ENCODE results near the gene NUP160. TPM values are rescaled to one million over a fixed set of nuclear protein-coding genes. Genes with fewer than 3 reads are reported as not detected.

NUP160 gene
- total RNA-seq, 1 experiment from 2014 or later = 46.3 TPM

- ChIA-PET POLR2A (interaction anchor here (0.6 kb wide), 1 partner anchor 132 kb away, joined by 4 read pairs; the partner anchor contains the start of gene AGBL2), CTCF (no interaction called here)
- ATAC-seq (no peak), DNase-seq (ENCODE audit: low read depth, low spot score) (no peak)
- peaks cover 22% of the 10 kb centered on the region for H3K4me1 ChIP-seq (ENCODE audit: control insufficient read depth, insufficient read depth, low read length)
- BruUV-seq (replicated peaks) = no TSS peak
- H3K27me3 ChIP-seq (ENCODE audit: control insufficient read depth, insufficient read depth, low read length) = no peaks in the 10 kb centered on the region
- no peaks in the 10 kb centered on the region for H3K9me3 ChIP-seq (ENCODE audit: control insufficient read depth, insufficient read depth, low read depth, low read length)
- intact Hi-C loops (cut with micrococcal nuclease; ENCODE audit: unreplicated experiment) = no loop called here
- peak overlapping the region; percentile 99 for H3K27ac ChIP-seq (ENCODE audit: low read length)
- in situ Hi-C loops (cut with HindIII; ENCODE audit: low pct_unique_long_range_greater_than_20kb, low sequenced_read_pairs) = no loop called here
- TF ChIP-seq, protein P1, sequence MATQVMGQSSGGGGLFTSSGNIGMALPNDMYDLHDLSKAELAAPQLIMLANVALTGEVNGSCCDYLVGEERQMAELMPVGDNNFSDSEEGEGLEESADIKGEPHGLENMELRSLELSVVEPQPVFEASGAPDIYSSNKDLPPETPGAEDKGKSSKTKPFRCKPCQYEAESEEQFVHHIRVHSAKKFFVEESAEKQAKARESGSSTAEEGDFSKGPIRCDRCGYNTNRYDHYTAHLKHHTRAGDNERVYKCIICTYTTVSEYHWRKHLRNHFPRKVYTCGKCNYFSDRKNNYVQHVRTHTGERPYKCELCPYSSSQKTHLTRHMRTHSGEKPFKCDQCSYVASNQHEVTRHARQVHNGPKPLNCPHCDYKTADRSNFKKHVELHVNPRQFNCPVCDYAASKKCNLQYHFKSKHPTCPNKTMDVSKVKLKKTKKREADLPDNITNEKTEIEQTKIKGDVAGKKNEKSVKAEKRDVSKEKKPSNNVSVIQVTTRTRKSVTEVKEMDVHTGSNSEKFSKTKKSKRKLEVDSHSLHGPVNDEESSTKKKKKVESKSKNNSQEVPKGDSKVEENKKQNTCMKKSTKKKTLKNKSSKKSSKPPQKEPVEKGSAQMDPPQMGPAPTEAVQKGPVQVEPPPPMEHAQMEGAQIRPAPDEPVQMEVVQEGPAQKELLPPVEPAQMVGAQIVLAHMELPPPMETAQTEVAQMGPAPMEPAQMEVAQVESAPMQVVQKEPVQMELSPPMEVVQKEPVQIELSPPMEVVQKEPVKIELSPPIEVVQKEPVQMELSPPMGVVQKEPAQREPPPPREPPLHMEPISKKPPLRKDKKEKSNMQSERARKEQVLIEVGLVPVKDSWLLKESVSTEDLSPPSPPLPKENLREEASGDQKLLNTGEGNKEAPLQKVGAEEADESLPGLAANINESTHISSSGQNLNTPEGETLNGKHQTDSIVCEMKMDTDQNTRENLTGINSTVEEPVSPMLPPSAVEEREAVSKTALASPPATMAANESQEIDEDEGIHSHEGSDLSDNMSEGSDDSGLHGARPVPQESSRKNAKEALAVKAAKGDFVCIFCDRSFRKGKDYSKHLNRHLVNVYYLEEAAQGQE (IDR thresholded peaks at IDR 0.05; ENCODE audit: insufficient read depth in 1 of 2, low read depth in 2 of 2, low read length in 1 of 2) = no peak
- TF ChIP-seq TCF7L2 (IDR thresholded peaks at IDR 0.05; ENCODE audit: low read depth, low read length) = no peak
- TF ChIP-seq SIN3A (IDR thresholded peaks at IDR 0.05; ENCODE audit: borderline replicate concordance, insufficient read depth, low read depth, low read length) = no peak
- H3K36me3 ChIP-seq (ENCODE audit: control insufficient read depth, insufficient read depth, low read length) = peaks cover 11% of the 10 kb centered on the region; the same call in 1 of the 2 replicates
- peak overlapping the region; percentile 97 to 100 for H3K4me3 ChIP-seq (ENCODE audit: low read depth in 2 of 2, low read length in 2 of 2)
Measured at GRCh38 chr11:47847537-47847891, 636 bp downstream of the NUP160 start.

- ATAC-seq (no peak), DNase-seq (ENCODE audit: low read depth, low spot score) (no peak)
- H3K4me3 ChIP-seq (ENCODE audit: low read depth in 2 of 2, low read length in 2 of 2) = peak overlapping the region; percentile 97 to 100
- no peaks in the 10 kb centered on the region for H3K9me3 ChIP-seq (ENCODE audit: control insufficient read depth, insufficient read depth, low read depth, low read length)
- ChIA-PET POLR2A (no interaction called here), CTCF (no interaction called here)
- TF ChIP-seq TCF7L2 (IDR thresholded peaks at IDR 0.05; ENCODE audit: low read depth, low read length) (no peak), SIN3A (IDR thresholded peaks at IDR 0.05; ENCODE audit: borderline replicate concordance, insufficient read depth, low read depth, low read length) (no peak), POLR2AphosphoS5 (IDR thresholded peaks at IDR 0.05; ENCODE audit: low read depth, low read length) (no peak), CTCF (IDR thresholded peaks at IDR 0.05) (no peak)
- TF ChIP-seq, protein P1 (IDR thresholded peaks at IDR 0.05; ENCODE audit: insufficient read depth in 1 of 2, low read depth in 2 of 2, low read length in 1 of 2) = no peak
- peaks cover 17% of the 10 kb centered on the region for H3K4me1 ChIP-seq (ENCODE audit: control insufficient read depth, insufficient read depth, low read length)
- peak overlapping the region; percentile 99 for H3K27ac ChIP-seq (ENCODE audit: low read length)
- H3K36me3 ChIP-seq (ENCODE audit: control insufficient read depth, insufficient read depth, low read length) = peaks cover 15% of the 10 kb centered on the region
- TSS peak; percentile 81 for BruUV-seq (replicated peaks)
- H3K27me3 ChIP-seq (ENCODE audit: control insufficient read depth, insufficient read depth, low read length) = no peaks in the 10 kb centered on the region
- intact Hi-C loops (cut with micrococcal nuclease; ENCODE audit: unreplicated experiment) = no loop called here
- in situ Hi-C loops (cut with HindIII; ENCODE audit: low pct_unique_long_range_greater_than_20kb, low sequenced_read_pairs) = no loop called here
Measured at GRCh38 chr11:47846998-47847397, 1.2 kb downstream of the NUP160 start.

Measured in Panc1 (cell line).